DMS153 (cell line): ENCODE results near the gene PPP2R3A.
A peak's percentile ranks its signal among the peaks of the same experiment; 100 is the strongest.
"Not testable (repeated sequence)": the region's sequence is repeated elsewhere in the genome, so short reads cannot be mapped to it uniquely, and the experiment has no call there.

Source experiments
- DNase-seq: peaks from one replicate; lab custom pipeline; 2025; lab: John Stamatoyannopoulos, UW

The PPP2R3A gene

GRCh38 chr3:136083641-136084382 is 118.3 kb downstream of the PPP2R3A start:
- not testable (repeated sequence) for DNase-seq

- DNase-seq = not testable (repeated sequence)
Observed at GRCh38 chr3:136085067-136085466, 119.5 kb downstream of the PPP2R3A start.

DNA sequence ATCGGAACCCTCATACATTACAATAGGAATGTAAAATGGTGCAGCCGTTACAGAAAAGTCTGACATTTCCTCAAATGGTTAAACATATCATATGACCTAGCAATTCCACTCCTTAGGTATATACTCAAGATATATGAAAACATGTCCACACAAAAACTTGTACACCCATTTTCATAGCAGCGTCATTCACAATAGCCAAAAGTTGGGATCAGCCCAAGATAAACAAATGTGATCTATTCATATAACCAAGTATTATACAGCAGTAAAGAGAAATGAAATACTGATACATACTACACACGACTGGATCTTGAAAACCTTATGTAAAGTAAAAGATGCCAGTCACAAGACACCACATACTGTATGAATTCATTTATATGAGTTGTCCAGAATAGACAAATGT is 128.2 kb downstream of the PPP2R3A start:
- DNase-seq = peak; percentile 10

DNA sequence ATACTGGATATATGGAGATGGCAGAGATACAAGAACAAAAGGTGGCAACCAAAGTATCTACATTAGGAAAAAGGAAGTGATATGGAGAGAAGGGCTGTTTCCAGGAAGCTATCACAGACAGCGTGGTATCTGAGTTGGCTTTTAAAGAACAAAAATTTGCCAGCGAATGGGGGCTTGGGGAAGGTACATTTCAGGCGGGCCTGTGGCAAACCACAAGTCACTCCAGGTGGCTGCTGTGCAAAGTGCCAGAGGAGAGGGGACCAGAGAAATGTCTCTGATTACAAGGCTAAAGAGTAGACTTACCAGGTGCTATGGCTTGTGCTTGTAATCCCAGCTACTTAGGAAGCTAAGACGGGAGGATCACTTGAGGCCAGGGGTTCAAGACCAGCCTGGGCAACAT is 139.5 kb downstream of the PPP2R3A start:
- no peak for DNase-seq

DNA sequence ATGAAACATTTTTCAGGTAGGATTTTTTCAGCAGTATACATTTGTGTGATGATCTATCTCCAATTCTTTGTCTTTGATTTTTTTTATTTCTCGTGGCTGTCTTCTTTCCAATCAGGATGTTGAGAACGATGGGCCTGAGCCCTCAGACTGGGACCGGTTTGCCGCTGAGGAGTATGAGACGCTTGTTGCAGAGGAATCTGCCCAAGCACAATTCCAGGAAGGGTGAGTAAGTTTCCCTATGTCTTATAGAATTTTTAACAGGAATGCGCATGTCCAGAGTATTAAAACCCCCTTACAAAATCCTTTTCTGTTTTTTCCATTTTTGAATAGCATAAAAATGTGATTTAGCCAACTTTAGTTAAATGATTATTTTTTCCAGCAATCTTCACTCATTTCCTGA is 140.6 kb downstream of the PPP2R3A start:
- no peak for DNase-seq

DNA sequence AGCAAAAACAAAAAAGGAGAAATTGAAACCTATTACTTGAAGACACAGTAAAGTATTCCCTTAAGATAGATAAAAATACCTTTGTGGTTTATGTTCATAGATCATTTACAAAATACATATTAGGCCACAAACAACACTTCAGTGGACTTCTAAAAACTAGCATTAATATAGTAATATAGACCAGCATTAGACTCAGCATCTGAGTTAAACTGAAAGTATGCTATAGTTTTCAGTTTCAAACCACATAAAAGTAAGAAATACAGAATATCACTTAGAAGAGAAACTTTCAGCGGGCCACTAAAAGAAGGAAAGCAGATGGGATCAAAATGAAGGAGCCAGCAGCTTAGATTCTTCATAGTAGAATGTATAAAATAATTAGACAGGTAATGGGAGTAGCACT is 144.0 kb downstream of the PPP2R3A start:
- DNase-seq = no peak

DNA sequence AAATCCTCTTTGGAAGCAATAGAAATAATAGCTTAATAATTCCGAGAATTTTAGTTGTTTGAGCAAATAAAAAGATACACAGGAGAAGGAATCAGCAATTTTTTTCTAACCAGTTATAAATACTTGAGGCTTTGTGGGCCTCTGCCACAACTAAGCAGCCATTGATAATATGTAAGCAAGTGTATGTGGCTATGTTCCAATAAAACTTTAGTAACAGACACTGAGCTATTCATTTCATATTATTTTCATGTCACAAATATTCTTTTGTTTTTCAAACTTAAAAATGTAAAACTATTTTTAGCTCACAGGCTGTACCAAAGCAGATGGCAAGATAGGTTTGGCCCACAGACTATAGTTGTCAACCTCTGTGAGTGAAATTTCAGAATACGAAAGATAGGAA is 145.0 kb downstream of the PPP2R3A start:
- no peak for DNase-seq

DNA sequence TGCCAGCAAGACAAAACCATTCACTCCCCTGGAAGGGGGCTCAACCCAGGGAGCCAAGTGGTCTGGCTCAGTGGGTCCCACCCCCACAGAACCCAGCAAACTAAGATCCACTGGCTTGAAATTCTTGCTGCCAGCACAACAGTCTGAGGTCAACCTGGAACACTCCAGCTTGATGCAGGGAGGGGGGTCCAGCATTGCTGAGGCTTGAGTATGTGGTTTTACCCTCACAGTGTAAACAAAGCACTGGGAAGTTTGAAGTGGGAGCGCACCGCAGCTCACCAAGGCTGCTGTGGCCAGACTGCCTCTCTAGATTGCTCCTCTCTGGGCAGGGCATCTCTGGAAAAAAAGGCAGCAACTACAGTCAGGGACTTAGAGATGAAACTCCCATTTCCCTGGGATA is 148.9 kb downstream of the PPP2R3A start:
- no peak for DNase-seq

DNA sequence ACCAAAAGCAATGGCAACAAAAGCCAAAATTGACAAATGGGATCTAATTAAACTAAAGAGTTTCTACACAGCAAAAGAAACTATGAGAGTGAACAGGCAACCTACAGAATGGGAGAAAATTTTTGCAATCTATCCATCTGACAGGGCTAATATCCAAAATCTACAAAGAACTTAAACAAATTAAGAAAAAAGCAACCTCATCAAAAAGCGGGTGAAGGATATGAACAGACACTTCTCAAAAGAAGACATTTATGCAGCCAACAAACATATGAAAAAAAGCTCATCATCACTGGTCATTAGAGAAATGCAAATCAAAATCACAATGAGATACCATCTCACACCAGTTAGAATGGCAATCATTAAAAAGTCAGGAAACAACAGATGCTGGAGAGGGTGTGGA is 153.8 kb downstream of the PPP2R3A start:
- DNase-seq = not testable (repeated sequence)

DNA sequence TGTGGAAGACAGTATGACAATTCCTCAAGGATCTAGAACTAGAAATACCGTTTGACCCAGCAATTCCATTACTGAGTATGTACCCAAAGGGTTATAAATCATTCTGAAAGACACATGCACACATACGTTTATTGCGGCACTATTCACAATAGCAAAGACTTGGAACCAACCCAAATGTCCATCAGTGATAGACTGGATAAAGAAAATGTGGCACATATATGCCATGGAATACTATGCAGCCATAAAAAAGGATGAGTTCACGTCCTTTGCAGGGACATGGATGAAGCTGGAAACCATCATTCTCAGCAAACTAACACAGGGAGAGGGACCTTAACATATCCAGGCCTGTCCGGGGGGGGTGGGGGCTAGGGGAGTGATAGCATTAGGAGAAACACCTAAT is 154.3 kb downstream of the PPP2R3A start:
- DNase-seq = not testable (repeated sequence)

GRCh38 chr3:136120373-136121348 is 155.1 kb downstream of the PPP2R3A start:
- no peak for DNase-seq

- DNase-seq = no peak
Observed at GRCh38 chr3:136122006-136122405, 156.5 kb downstream of the PPP2R3A start.

GRCh38 chr3:136131647-136132046 is 166.1 kb downstream of the PPP2R3A start:
- DNase-seq = not testable (repeated sequence)

DNA sequence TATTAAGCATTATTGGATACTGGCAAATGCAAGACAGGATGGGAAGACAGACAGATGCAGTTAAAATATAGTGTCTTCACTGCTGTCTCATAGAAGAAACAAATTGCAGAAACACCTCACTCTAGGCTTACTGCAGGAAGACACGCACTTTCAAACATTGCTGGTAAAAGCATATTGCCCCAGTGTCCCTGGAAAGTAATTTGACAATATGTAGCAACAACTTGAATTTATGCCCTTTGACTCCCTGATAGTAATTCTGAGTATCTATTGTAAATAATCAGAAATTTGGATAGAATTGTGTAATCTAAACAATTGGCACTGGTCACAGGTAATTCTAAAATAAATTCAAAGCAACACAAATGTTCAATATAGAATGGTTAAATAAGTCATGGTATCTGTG is 168.6 kb downstream of the PPP2R3A start:
- no peak for DNase-seq

GRCh38 chr3:136135039-136135802 is 169.7 kb downstream of the PPP2R3A start:
- no peak for DNase-seq

GRCh38 chr3:136136454-136136853 is 170.9 kb downstream of the PPP2R3A start:
- DNase-seq = no peak

GRCh38 chr3:136141291-136141785 is 175.8 kb downstream of the PPP2R3A start:
- no peak for DNase-seq

DNA sequence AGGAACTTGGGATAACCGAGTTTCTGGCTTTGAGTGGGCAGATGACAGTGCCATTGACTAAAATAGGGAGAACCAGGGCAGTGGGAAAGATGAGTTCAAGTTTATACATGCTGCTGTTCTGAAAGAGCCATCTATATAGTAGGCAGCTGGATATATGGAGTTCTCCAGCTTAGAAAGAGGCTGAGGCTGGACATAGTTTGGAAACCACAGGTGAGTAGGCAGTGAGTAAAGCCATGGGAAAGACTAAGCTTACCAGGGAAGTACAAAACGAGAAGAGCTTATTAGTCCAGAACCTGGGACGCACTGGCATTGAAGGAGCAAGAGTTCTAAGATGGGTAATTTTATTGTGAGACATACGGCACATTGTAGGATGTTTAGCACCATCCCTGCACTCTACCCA is 176.4 kb downstream of the PPP2R3A start:
- DNase-seq = no peak

- DNase-seq = peak; percentile 54
Observed at GRCh38 chr3:136142592-136142991, 177.1 kb downstream of the PPP2R3A start.

DNA sequence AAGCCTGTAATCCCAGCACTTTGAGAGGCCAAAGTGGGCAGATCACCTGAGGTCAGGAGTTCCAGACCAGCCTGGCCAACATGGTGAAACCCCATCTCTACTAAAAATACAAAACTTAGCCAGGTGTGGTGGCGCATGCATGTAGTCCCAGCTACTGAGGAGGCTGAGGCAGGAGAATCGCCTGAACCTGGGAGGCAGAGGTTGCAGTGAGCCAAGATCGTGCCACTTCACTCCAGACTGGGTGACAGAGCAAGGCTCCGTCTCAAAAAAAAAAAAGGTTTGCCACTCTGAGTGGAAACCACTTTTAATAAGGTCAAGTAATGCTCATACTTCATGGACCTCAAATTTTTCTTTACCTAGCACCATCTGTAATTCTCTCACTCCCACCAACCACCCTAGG is 178.9 kb downstream of the PPP2R3A start:
- DNase-seq = not testable (repeated sequence)

- DNase-seq = no peak
Observed at GRCh38 chr3:136146981-136147729, 181.6 kb downstream of the PPP2R3A start.
